Bone marrow (tissue), 2 donors: ENCODE measurements around the gene IL5RA.

Experiments used
- DNase-seq, 2 donors: peaks; one replicate each; lab custom pipeline; 2025; lab: John Stamatoyannopoulos, UW

IL5RA gene

DNA sequence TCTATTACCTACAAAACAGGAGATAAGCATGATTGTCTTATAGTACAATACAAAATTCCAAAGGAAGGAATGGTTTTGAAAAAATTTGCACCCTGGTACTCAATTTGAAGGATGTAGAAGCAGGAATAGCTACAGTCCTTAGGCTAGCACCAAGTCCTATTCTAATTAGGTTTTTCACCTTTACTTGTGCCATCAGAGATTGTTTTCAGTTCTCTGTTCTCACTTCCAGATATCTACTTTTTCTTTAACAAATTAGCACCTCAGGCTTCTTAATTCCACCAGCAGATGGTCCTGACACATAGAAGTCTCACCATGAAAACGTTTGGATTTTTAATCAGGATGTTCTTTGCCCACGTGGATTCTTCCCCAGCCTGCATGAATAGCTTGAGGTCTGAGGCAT is 43.8 kb downstream of the IL5RA start:
- no peak for DNase-seq

DNA sequence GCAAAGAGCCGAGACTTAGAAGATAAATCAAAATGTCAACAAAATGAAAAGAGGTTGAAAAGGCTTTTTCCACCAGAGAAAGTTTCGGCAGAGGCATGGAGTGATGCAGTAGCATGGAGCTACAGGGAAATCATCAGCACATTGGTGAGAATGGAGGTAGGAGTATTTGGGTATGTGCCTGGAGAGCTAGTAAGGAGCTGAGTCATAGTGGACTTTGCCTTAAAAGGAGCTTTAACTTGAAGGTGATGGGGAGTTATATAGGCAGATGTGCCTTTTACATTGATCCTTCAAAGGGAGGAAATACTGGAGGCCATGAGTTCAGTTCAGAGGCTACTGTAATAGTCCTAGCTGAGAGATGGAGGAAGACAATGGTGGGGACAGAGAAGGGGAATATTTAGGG is 44.3 kb downstream of the IL5RA start:
- no peak for DNase-seq

DNA sequence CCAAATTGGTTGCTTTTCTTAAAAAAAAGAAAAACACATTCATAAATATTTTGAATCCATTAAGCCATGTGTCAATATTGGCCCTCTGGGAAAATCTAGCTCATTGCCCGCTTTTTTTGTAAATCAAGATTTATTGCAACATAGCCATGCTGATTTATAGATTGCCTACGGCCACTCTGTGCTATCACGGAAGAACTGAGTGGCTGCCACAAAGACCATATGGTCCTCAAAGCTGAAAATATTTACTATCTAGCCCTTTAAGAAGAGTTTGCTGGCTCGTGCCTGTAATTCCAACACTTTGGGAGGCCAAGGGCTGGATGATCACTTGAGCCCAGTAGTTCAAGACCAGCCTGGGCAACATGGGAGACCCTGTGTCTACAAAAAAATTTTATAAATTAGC is 45.9 kb downstream of the IL5RA start:
- DNase-seq: no peak

DNA sequence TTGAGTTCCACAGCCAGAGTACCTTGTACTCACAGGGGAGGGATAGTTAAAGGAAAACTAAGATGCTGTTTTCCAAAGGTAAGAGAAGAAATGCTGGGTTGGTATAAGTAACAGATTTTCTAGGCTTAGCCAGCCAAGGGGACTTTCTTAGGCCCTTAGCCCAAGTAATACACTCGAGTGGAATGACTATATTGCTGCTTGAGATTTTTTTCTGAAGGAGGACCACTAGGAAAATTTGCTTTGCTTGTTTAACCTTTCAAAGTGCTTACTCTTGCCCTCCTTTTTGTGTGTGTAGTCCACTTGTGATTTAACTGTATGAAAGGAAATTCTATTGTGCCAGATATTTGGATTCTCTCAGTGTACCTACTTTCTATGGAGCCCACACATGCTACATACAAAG is 50.5 kb downstream of the IL5RA start:
- DNase-seq: no peak

DNA sequence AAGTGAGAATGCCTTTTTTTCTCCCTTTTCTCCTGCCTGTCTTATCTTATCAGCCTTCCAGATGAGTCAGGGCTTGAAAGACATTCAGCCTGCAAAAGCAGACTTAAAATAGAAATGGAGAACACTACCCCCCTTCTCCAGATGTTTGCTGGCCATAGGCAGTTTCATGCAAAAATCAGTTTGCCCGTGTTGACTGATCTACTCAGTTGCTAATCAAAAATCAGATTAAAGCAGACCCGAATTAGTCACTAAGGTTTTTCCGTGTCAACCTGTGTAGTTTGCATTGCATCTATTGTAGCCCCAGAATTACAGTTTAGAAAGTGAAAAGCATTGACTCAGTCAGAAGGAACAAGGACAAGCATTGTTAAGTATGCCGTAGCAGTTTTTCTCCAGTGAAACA is 56.2 kb downstream of the IL5RA start:
- no peak for DNase-seq

DNA sequence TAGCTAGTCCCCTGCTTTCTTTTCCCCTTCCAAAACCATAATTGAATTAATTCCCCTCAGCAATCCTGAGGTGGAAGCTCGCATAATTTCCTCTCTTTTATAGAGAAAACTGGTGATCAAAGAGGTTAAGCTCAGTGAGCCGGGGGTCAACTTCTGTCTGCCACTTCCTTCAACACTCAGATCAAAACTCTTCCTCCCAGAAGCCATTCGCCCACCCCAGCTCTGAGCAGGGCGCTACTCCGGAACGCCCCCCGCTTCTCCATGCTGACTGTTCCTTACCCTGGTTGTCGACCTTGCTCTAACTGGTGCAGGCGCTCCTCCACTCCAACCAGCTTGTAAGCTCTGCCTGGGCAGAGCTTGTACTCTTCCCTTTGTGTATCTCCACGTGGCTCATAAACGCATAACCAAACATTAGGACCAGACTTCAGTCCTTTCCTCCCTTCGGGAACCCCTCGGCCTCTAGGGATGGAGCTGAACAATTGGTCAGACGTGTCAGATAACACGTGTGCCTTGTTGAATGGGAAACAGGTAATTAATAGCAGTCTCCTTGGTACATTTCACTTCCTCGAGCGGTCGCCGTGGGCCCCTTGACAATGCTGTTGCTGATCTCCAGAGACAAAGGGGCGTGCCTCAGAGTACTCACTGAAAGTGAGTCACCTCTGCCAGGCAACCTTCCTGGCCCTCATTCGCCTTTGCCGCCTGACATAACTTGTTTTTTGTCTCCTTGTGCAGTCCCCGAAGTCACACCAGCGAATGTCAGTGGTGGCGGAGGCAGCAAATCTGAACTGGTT is 71.8 kb downstream of the IL5RA start:
- no peak for DNase-seq

DNA sequence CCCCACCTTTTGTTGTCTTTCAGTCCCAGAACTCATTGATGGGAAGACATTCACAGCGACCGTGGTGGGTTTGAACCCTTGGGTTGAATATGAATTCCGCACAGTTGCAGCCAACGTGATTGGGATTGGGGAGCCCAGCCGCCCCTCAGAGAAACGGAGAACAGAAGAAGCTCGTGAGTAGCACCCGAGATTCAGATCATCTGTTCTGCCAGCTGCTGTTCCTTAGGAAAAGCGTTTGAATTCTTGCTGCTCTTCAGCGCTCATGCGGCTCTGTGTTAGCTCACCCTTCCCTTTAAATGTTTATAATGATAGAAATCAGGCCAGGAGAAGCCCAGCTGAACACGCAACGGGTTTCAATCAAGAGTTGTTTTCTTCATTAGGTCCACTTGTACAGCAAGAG is 73.0 kb downstream of the IL5RA start:
- no peak for DNase-seq

DNA sequence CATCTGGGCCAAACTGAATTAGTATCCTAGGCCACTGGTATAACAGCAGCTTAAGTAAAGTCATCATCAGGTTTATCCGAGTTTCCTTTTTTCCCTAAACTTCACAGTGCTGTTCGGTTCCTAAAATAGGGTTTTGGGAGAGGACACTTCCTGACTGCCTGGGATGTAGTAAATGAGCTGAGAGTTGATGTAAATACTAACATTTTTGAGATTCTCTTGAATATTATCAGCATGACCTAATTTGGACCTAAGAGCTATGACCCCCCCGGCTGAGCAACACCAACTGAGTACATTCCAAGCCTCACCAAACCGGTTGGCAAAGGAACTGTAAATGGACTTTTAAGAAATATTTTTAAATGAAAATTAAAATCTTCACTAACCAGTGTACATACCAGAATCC is 78.8 kb downstream of the IL5RA start:
- DNase-seq: no peak

DNA sequence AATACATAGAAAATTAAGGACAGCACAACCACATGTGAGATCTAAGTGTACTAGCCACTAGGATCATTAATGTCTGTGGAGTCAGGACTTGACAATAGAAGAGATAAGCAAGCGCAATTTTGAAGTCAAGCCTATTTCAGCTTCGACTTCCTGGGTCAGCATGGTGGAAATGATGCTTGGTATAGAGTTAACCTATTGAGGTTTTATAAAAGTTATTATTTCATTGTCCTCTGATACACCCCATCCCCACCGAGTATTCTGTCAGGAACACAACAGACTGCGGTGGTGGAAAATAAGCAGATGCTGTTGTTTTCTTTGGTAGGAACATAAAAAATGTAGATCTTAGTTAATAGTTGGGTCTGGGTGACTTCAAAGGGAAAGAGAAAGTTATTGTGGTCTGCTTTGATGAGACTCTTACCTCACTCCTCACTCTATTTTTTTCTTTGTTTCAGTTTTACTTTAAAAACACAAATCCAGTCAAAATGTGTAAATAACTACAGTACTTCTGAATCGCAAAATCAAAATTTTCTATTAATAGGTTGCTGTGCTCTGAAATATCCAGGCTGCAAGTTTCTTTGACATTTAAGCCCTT is 82.1 kb downstream of the IL5RA start:
- no peak for DNase-seq

DNA sequence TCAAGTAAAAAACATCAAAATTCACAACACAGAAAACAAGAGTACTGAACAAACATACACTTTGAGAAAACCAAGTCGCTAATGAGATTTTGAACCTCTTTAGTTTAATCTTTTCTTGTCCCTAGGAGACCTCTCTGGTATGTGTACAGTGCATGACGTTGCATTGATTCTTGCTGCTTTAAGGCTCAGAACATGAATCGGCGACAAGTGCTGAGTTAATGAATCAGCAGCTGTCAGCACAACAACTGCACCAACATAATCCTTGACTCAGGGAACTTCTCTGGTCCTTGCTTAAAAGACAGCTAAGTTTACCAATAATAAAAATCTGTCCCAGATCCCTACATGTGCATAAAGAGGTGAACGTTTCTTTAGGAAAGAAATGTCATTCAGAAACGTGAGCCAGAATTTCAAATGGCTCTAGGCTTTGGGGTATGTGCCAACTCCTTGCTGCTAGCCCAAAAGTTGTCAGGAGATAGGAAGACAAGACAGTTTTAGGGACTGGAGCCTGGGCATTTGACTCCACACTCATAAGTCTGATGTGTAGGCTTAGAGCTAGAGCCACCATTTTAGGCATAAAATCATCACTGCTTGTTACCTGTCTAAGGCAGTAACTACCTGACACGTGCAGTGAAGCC is 86.9 kb downstream of the IL5RA start:
- DNase-seq: no peak

DNA sequence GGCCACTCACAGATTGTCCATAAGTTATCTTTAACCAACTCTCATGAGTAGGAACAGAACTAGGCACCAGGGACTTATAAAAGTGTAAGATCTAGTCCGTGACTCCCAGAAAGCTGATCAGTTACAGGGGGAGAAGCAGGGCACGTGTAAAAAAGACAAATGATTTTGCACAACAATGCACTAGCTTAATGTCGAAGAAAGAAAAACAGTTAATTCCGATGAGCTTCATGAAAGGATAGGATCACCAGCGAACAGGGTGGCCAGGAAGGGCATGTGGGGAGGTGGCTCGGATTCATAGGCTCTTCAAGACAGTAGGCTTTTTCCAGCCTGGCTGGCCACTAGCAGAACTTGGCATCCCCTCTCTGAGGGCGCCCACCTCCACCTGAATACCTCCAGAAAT is 90.0 kb downstream of the IL5RA start:
- no peak for DNase-seq
